ENCODE data around the gene ANAPC4.
"Not testable (repeated sequence)": the region's sequence is repeated elsewhere in the genome, so short reads cannot be mapped to it uniquely, and the experiment has no call there.

ANAPC4 gene

DNA sequence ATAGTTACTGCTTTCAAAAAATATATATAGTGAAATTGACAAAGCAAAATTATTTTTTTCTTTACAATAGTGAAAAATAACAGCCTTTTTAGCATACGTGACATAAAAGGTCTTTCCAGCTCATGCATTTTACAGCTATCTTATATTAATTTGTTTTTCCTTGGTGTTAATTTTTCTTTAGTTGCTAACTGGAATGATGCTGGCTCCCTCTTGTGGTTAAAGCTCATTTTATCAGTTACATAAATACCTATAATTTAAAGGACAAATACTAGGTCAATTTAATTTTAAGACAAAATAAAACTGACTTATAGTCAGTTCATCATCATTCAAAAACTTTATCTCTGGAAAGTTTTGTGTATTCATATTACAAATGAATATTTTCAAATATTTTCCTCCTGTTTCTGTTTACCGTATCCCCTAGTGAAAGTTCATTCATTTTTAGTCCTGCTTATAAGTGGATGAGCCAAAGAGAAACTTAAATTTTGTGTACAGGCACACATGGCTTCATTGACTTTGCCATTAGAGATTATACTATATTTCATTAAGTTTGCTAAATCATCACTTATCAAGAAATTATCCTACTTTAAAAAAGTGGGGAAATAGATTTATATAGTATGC is 9.9 kb upstream of the ANAPC4 start:
- H3K27ac Mint-ChIP-seq, result no peak overlapping the region
- ATAC-seq, result no peak
- peaks cover 26% of the 10 kb centered on the region for H3K36me3 Mint-ChIP-seq
- H3K9me3 Mint-ChIP-seq, result no peaks in the 10 kb centered on the region
- no peaks in the 10 kb centered on the region for H3K27me3 Mint-ChIP-seq
- H3K4me3 Mint-ChIP-seq, result no peak overlapping the region
- H3K4me1 Mint-ChIP-seq, result no peaks in the 10 kb centered on the region

DNA sequence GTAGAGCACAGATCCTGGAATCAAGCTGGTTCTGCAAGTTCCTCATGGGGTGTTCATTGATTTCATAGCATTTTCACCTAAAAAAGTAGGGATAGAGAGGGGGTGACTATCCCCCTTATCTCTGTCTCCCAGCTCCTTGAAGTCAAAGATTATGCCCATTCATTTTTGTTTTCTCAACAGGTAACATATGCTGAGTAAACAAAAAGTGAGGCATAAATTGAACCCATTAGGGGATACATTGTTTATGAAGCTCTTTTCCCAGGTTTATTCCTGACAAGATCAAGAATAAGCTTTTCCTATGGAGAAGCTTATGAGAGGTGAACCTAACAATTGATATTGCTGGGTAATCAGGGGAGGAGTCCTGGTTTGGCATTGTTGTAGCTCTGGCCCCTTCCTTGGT is 9.2 kb upstream of the ANAPC4 start:
- no peak overlapping the region for H3K27ac Mint-ChIP-seq
- peaks cover 26% of the 10 kb centered on the region for H3K36me3 Mint-ChIP-seq
- no peaks in the 10 kb centered on the region for H3K27me3 Mint-ChIP-seq
- H3K9me3 Mint-ChIP-seq, result no peaks in the 10 kb centered on the region
- ATAC-seq, result no peak
- no peaks in the 10 kb centered on the region for H3K4me1 Mint-ChIP-seq
- no peak overlapping the region for H3K4me3 Mint-ChIP-seq

DNA sequence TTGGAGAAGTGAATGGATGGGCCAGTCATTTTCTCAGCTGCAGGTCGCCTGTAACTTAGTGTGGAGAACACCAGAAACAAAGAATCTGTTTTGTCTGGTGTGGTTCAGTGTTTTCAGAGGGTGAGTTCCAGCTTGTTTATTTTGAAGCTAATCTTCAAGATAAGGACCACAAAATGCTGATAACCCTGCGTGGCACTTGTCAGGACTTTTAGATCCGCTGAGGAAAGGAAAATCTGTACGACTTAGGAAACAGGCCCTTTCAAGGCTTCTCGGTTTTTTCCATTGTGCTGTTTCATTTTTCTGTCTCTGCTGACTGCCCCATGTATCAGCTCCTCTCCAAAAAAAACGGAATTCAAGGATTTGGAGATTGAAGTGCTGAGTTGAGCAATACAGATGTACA is 8.7 kb upstream of the ANAPC4 start:
- no peak for ATAC-seq
- H3K36me3 Mint-ChIP-seq, result peaks cover 26% of the 10 kb centered on the region

DNA sequence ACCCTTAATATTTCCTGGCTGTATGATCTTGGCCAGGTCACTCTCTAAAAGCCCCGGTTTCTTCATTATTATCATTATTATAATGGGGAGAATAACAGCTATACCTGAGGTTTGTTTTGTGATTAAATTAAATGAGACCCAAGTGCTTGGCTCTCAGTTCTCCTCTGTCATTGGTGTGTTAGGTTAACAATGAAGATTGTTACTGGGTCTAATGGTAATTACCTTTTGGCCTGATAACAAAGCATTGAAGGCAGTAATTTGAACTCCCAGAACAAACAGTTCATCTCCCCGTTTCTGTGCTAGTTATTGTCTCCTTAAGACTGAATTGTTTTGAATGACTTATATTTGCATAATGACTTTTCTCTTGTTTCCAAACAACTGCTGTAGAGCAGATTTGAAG is 6.8 kb upstream of the ANAPC4 start:
- no peak overlapping the region for H3K27ac Mint-ChIP-seq

More for the DNA sequence above, 8.7 kb upstream of the ANAPC4 start:
- Mint-ChIP-seq H3K4me3 (no peak overlapping the region), H3K27me3 (no peaks in the 10 kb centered on the region), H3K27ac (no peak overlapping the region), H3K4me1 (no peaks in the 10 kb centered on the region), H3K9me3 (no peaks in the 10 kb centered on the region)

DNA sequence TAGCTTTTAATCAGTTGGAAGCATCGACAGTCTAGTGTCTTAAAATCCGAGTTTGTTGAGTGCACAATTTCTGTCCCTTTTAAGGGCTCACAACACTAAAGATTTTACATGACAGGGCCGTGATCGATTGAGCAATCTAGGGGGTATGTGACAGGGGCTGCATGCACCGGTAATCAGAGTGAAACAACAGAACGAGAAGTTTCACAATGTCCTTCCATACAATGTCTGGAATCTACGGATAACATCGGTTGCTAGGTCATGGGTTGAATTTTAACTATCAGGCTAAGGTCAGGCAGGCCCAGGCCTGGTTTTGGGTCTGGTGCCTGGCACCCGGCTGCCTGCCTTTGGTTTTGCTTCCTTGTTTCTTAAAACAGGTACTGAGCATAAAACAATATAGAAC is 4.5 kb upstream of the ANAPC4 start:
- H3K4me1 Mint-ChIP-seq, H3K27ac Mint-ChIP-seq, H3K9me3 Mint-ChIP-seq, ATAC-seq, H3K27me3 Mint-ChIP-seq, H3K4me3 Mint-ChIP-seq, H3K36me3 Mint-ChIP-seq: not testable (repeated sequence)

More for the DNA sequence above, 6.8 kb upstream of the ANAPC4 start:
- Mint-ChIP-seq H3K27me3 (no peaks in the 10 kb centered on the region), H3K36me3 (peaks cover 13% of the 10 kb centered on the region), H3K4me1 (no peaks in the 10 kb centered on the region), H3K4me3 (no peak overlapping the region), H3K9me3 (no peaks in the 10 kb centered on the region)
- no peak for ATAC-seq

DNA sequence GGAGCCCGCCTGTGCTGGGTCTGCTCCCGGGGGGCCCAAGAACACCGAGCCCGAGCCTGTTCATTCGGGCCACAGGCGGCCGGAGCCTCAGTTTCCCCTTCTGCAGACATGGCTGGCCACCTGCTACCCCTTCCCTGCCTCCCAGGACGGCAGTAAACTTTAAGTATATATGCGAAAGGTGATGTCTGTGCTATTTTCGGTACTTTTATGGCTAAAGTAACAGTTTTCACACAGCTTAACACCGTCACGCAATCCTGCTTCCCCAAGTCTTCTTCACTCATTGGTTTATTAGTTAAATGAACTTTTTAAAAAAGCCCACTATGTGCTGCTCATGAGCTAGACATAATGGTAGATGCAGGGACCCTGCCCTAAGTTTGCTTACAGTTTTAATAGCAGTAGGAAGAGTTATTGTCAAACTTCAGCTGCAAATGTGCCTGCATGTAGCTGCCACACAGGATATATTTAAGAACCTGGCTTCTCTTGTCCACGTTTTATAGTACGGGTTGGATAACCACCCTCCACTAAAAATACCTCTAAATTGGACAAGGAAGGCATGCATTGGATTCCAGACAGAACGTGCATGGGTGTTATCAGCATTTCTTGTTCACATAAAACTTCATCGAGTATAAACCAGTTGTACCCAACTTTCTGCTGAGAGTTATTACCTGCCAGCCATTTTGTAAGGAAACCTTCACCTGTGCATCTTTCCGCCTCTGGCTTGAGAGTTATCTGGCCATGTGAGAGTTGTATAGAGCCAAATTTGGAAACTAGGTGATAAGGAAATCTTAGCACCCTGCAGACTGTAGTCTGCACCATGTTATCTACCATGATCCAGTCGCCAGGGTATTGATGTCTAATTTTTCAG is 741 bp downstream of the ANAPC4 start:
- no peak overlapping the region for H3K4me3 Mint-ChIP-seq
- no peaks in the 10 kb centered on the region for H3K9me3 Mint-ChIP-seq
- H3K27me3 Mint-ChIP-seq, result no peaks in the 10 kb centered on the region
- peaks cover 6% of the 10 kb centered on the region for H3K4me1 Mint-ChIP-seq
- H3K36me3 Mint-ChIP-seq, result peaks cover 16% of the 10 kb centered on the region
- ATAC-seq, result no peak
- no peak overlapping the region for H3K27ac Mint-ChIP-seq

GRCh38 chr4:25378437-25378743 is 1.3 kb downstream of the ANAPC4 start:
- H3K4me1 Mint-ChIP-seq, result peaks cover 6% of the 10 kb centered on the region
- ATAC-seq, result no peak
- H3K4me3 Mint-ChIP-seq, result no peak overlapping the region
- no peaks in the 10 kb centered on the region for H3K9me3 Mint-ChIP-seq
- no peak overlapping the region for H3K27ac Mint-ChIP-seq
- H3K27me3 Mint-ChIP-seq, result no peaks in the 10 kb centered on the region
- H3K36me3 Mint-ChIP-seq, result peaks cover 21% of the 10 kb centered on the region

DNA sequence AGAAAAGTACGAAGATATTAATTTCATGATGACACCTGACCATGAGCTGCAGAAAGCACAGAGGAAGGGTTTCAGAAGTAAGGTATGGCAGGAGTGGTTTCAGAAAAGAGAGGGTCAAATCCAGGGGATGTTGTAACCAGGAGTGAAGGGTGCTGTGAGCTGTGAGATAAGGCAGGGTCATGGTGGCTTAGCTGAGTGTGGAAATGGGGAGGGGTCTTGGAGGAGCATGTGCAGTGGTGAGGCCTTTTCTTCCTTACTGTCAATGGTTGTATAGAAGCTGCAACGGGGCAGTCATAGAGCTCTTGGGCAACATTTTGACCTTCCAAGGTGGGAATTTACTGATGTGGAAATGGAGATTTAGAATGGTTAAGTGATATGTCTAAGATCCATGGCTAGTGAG is 2.5 kb downstream of the ANAPC4 start:
- Mint-ChIP-seq H3K27ac (no peak overlapping the region), H3K36me3 (peaks cover 29% of the 10 kb centered on the region), H3K4me1 (peaks cover 6% of the 10 kb centered on the region), H3K4me3 (no peak overlapping the region), H3K9me3 (no peaks in the 10 kb centered on the region), H3K27me3 (no peaks in the 10 kb centered on the region)
- ATAC-seq, result no peak

DNA sequence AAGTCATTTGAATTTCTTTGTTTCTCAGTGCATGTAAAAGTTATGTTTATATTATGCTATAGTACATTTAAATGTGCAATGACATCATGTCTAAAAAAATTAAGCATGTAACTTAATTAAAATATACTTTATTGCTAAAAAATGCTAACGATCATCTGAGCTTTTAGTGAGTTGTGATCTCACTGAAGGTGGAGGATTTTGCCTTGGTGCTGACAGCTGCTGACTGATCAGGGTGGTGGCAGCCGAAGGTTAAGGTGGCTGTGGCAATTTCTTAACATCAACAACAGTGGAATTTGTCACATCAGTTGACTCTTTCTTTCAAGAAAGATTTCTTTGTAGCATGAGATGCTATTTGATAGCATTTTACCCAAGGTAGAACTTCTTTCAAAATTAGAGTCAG is 6.6 kb downstream of the ANAPC4 start:
- Mint-ChIP-seq H3K27ac (no peak overlapping the region), H3K4me3 (no peak overlapping the region), H3K36me3 (peaks cover 36% of the 10 kb centered on the region), H3K27me3 (no peaks in the 10 kb centered on the region), H3K9me3 (no peaks in the 10 kb centered on the region), H3K4me1 (no peaks in the 10 kb centered on the region)
- ATAC-seq, result no peak

DNA sequence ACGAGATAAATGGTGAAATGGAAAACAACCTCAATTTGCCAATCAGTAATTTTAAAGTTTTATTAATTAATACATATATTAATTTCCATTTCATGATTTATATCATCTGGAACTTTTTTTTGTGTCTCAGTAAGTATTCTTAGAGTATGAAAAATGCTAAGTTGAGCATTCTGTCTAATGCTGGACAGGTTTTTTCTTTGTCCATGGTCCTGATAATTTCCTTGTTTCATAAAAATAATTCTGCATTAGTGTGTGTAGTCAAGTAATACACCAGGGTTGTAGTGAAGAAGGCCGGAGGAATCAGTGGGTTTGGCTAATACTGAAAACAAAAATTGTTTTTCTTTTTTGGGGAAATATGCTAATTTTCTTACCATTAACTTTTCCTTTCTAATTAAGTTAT is 9.9 kb downstream of the ANAPC4 start:
- Mint-ChIP-seq H3K4me3 (no peak overlapping the region), H3K4me1 (no peaks in the 10 kb centered on the region), H3K9me3 (no peaks in the 10 kb centered on the region), H3K27me3 (no peaks in the 10 kb centered on the region), H3K36me3 (peaks cover 46% of the 10 kb centered on the region), H3K27ac (no peak overlapping the region)
- no peak for ATAC-seq

GRCh38 chr4:25397305-25397704 is 20.2 kb downstream of the ANAPC4 start:
- peaks cover 79% of the 10 kb centered on the region for H3K36me3 Mint-ChIP-seq
- peaks cover 5% of the 10 kb centered on the region for H3K9me3 Mint-ChIP-seq
- ATAC-seq, result no peak
- no peak overlapping the region for H3K27ac Mint-ChIP-seq
- no peak overlapping the region for H3K4me3 Mint-ChIP-seq
- H3K4me1 Mint-ChIP-seq, result no peaks in the 10 kb centered on the region
- H3K27me3 Mint-ChIP-seq, result no peaks in the 10 kb centered on the region

GRCh38 chr4:25399510-25399909 is 22.4 kb downstream of the ANAPC4 start:
- H3K4me3 Mint-ChIP-seq, result no peak overlapping the region
- no peaks in the 10 kb centered on the region for H3K4me1 Mint-ChIP-seq
- peaks cover 5% of the 10 kb centered on the region for H3K9me3 Mint-ChIP-seq
- ATAC-seq, result no peak
- H3K27me3 Mint-ChIP-seq, result no peaks in the 10 kb centered on the region
- peaks cover 82% of the 10 kb centered on the region for H3K36me3 Mint-ChIP-seq
- H3K27ac Mint-ChIP-seq, result no peak overlapping the region

DNA sequence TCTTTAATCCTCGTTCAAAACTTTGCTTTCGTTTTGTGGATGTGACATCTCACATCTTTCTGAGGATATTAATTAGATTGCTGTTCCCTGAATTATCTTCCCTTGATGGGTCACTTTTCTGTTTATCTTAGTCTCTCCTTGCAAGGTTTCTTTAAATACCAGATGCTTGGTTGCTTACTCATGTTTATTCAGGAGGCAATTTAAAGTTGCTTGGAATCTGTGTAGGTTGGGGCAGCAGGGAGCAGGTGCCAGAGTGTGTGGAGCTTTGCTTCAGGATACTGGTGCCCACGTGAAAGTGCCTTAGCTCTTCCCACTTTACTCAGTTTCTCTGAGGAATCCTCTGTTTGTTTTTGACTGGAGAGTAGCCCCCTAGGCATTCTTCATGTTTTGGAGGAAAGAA is 24.0 kb downstream of the ANAPC4 start:
- H3K4me1 Mint-ChIP-seq, result no peaks in the 10 kb centered on the region
- peaks cover 5% of the 10 kb centered on the region for H3K9me3 Mint-ChIP-seq
- H3K36me3 Mint-ChIP-seq, result peaks cover 75% of the 10 kb centered on the region
- ATAC-seq, result no peak
- H3K27me3 Mint-ChIP-seq, result no peaks in the 10 kb centered on the region
- no peak overlapping the region for H3K27ac Mint-ChIP-seq
- H3K4me3 Mint-ChIP-seq, result no peak overlapping the region

- Mint-ChIP-seq H3K27me3 (no peaks in the 10 kb centered on the region), H3K4me3 (no peak overlapping the region), H3K36me3 (peaks cover 60% of the 10 kb centered on the region), H3K9me3 (no peaks in the 10 kb centered on the region), H3K27ac (no peak overlapping the region), H3K4me1 (no peaks in the 10 kb centered on the region)
- ATAC-seq, result no peak
Observed at GRCh38 chr4:25402521-25402920, 25.5 kb downstream of the ANAPC4 start.

- ATAC-seq, result no peak
- Mint-ChIP-seq H3K36me3 (peaks cover 49% of the 10 kb centered on the region), H3K4me1 (no peaks in the 10 kb centered on the region), H3K9me3 (no peaks in the 10 kb centered on the region), H3K4me3 (no peak overlapping the region), H3K27me3 (no peaks in the 10 kb centered on the region), H3K27ac (no peak overlapping the region)
Observed at GRCh38 chr4:25403699-25404098, 26.6 kb downstream of the ANAPC4 start.

- no peak for ATAC-seq
- H3K9me3 Mint-ChIP-seq, result no peaks in the 10 kb centered on the region
- no peak overlapping the region for H3K27ac Mint-ChIP-seq
- no peaks in the 10 kb centered on the region for H3K27me3 Mint-ChIP-seq
- peaks cover 34% of the 10 kb centered on the region for H3K36me3 Mint-ChIP-seq
- H3K4me3 Mint-ChIP-seq, result no peak overlapping the region
- no peaks in the 10 kb centered on the region for H3K4me1 Mint-ChIP-seq
Observed at GRCh38 chr4:25405453-25405852, 28.4 kb downstream of the ANAPC4 start.

All from stimulated activated memory B cell treated with anti-CD40 and anti-IgM and Interleukin-4, amounts not matched to agents 10 μg/mL and 1 μg/mL and 100 μg/mL, for 72 hours (primary cell).